Adipocyte (in vitro differentiated cells): ENCODE results near the gene USP33.
"Not testable (repeated sequence)": the region's sequence is repeated elsewhere in the genome, so short reads cannot be mapped to it uniquely, and the experiment has no call there.

Source experiments
- DNase-seq: peaks from one replicate; pipeline ENCODE4 v3.0.0-alpha.2; 2015; ENCODE audit warnings: low read depth
- H3K27me3 ChIP-seq: replicated peaks from 2 replicates; pipeline ENCODE4 v1.7.0; 2013; ENCODE audit warnings: mild to moderate bottlenecking, low read length, moderate library complexity; ENCODE audit not compliant: control insufficient read depth, insufficient read depth
- H3K36me3 ChIP-seq: 2 replicates; pipeline ENCODE4 v1.7.0; 2013; ENCODE audit warnings: low read length, mild to moderate bottlenecking, moderate library complexity; ENCODE audit not compliant: control insufficient read depth, insufficient read depth, severe bottlenecking
- H3K4me1 ChIP-seq: 2 replicates; pipeline ENCODE4 v1.7.0; 2013; ENCODE audit warnings: mild to moderate bottlenecking, low read length, moderate library complexity; ENCODE audit not compliant: control insufficient read depth, insufficient read depth
- H3K4me3 ChIP-seq: 2 replicates; pipeline ENCODE4 v1.7.0; 2013; ENCODE audit warnings: mild to moderate bottlenecking, low read length, moderate library complexity
- H3K9ac ChIP-seq: 2 replicates; pipeline ENCODE4 v1.7.0; 2013; ENCODE audit warnings: mild to moderate bottlenecking, low read length, moderate library complexity
- H3K9me3 ChIP-seq: 2 replicates; pipeline ENCODE4 v1.7.0; 2013; ENCODE audit warnings: mild to moderate bottlenecking, low read length, moderate library complexity; ENCODE audit not compliant: control insufficient read depth

Gene USP33

DNA sequence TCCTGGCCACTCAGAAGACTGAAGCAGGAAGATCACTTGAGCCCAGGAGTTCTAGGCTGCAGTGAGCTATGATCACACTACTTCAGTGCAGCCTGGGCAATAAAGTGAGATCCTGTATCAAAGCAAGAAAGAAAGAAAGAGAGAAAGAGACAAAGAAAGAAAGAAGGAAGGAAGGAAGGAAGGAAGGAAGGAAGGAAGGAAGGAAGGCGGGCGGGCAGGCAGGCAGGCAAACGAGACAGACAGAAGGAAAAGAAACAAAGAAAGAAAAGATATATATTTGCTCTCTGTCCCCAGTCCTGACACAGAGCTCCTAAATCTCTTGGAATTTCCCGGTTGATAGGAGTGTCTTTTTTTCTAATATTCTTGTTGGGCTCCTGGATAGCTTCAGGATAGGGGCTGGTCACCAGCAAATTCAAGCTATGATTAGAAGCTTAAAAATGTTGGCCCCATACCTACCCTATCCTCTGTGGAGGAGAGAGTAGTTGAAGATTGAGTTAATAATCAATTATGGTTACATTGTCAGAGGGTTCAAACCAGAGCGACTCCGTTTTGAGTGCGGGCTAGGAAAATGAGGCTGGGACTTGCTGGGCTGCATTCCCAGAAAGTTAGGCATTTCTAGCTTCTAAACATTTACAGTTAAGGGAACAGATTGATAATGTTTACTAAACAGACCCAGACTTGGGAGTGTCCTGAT lies 16.5 kb upstream of the USP33 start:
- no peak for DNase-seq
- Histone ChIP-seq H3K4me3 (no peak overlapping the region), H3K4me1 (peaks cover 7% of the 10 kb centered on the region), H3K9ac (no peak overlapping the region), H3K9me3 (no peaks in the 10 kb centered on the region), H3K36me3 (no peaks in the 10 kb centered on the region), H3K27me3 (no peaks in the 10 kb centered on the region)

DNA sequence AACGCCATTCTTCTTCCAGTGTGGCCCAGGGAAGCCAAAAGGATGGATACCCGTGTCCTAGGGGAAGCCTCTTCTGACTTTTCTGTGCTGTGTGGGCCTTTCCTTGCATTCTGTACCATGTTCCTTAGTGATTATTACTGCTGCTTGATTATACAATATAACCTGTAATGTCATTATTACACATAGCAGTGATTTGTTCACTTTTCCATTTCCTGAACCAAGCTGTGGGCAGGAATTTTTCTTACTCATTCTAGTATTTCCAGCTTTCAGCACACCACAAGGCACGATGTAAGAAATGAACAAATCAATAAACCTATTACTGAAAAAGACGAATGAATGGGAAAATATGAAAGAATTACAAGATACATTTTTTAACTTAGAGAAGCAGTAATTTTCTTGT lies 8.4 kb upstream of the USP33 start:
- Histone ChIP-seq H3K36me3 (no peaks in the 10 kb centered on the region), H3K27me3 (no peaks in the 10 kb centered on the region), H3K4me3 (no peak overlapping the region), H3K9ac (no peak overlapping the region), H3K4me1 (peaks cover 3% of the 10 kb centered on the region), H3K9me3 (no peaks in the 10 kb centered on the region)
- DNase-seq: no peak

DNA sequence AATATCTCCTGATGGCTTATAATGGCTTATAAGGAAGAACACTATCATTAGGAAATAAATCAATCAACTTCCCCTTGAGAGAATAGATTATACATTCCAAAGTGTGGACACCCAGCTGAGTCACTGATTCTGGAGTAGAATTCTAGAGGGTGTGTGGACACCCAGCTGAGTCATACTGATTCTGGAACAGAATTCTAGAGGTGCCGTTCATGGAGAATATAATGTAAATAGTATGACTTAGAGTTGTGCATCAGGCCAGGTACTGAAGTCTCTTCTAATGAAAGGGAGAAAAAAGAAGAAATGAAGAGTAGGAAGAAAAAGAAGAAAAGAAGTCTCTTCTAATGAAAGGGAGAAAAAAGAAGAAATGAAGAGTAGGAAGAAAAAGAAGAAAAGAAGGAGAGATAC lies 2.4 kb upstream of the USP33 start:
- Histone ChIP-seq H3K4me3 (no peak overlapping the region), H3K9me3 (no peaks in the 10 kb centered on the region), H3K36me3 (no peaks in the 10 kb centered on the region), H3K27me3 (no peaks in the 10 kb centered on the region), H3K9ac (no peak overlapping the region), H3K4me1 (peaks cover 24% of the 10 kb centered on the region)
- peak; percentile 57 for DNase-seq

DNA sequence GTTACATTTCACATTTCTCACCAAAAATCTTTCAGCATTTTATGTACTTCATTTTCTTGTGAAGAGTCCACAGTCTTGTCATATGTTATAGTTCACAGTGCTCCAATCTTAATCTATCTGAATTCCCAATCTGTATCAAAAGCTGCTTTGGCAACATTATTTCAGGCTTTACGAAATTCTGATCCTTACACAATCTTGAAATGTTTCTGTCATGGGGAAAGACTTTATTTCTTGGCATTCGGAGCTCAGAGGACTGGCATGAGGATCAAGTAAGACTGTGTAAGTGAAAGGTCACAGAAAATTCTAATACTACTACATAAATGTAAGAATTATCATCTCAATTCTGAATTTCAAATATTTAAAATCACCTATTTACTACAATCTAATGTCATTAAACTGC lies 2.0 kb downstream of the USP33 start:
- peak; percentile 95 for DNase-seq
- H3K4me1 ChIP-seq: peaks cover 52% of the 10 kb centered on the region
- H3K4me3 ChIP-seq: peak overlapping the region; percentile 100
- no peaks in the 10 kb centered on the region for H3K36me3 ChIP-seq
- H3K9ac ChIP-seq: peak overlapping the region; percentile 100
- no peaks in the 10 kb centered on the region for H3K27me3 ChIP-seq
- H3K9me3 ChIP-seq: no peaks in the 10 kb centered on the region

DNA sequence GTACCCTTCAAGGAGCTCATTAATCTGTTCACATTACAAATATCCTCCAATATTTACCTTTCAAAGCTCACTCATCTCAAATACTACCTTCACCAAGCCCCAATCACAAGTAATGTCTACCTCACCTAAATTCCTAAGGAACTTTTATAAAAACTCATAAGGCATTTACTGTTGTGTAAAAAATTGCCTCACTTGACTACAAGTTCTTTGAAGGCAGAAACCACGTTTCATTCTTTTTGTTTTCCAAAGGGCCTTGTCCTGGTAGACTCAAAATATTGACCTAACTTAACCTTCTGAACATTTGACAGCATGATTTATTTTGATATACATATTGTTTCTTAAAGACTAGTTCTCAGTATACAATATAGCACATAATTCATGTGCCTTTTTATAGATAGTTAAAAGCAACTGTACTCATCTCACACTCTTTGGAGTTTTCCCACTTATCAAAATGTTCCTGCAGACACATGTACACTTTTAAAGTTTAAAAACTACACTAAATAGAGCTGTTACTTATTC lies 2.5 kb downstream of the USP33 start:
- DNase-seq: peak; percentile 56
- Histone ChIP-seq H3K27me3 (no peaks in the 10 kb centered on the region), H3K4me1 (peaks cover 51% of the 10 kb centered on the region), H3K4me3 (peak overlapping the region; percentile 100), H3K9me3 (no peaks in the 10 kb centered on the region), H3K36me3 (no peaks in the 10 kb centered on the region), H3K9ac (peak overlapping the region; percentile 100)

DNA sequence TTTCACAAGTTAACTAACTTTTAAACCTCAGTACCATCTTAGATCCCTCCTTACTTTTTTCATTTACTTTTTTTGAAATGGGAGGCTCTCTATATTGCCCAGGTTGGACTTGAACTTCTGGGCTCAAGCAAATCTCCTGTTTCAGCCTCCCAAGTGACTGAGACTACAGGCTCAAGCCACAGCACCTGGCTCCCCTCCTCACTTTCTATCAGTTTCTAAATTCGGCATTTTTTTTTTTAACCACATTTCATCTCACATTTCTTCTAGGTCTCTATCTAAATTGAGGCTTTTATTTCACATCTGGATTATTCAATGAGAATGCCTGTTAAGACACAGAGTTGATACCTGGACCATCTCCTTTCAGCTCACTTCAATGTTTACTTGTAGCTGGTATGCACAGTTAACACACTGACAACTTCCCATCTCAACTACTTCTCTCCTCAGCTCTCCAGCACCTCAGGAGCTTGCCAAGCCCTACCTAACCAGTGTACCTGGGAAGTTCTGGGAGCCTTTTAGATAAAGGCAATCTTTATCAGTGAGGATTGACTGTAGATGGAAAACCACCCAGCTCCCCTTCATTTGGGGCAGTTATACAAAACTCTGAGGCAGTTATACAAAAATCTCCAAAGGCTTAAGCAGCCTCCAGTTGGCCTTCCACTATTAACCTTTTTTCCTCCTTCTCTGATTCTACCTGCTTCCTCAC lies 3.4 kb downstream of the USP33 start:
- Histone ChIP-seq H3K9ac (peak overlapping the region; percentile 100), H3K4me1 (peaks cover 52% of the 10 kb centered on the region), H3K27me3 (no peaks in the 10 kb centered on the region), H3K4me3 (peak overlapping the region; percentile 100), H3K36me3 (no peaks in the 10 kb centered on the region), H3K9me3 (no peaks in the 10 kb centered on the region)
- DNase-seq: no peak

DNA sequence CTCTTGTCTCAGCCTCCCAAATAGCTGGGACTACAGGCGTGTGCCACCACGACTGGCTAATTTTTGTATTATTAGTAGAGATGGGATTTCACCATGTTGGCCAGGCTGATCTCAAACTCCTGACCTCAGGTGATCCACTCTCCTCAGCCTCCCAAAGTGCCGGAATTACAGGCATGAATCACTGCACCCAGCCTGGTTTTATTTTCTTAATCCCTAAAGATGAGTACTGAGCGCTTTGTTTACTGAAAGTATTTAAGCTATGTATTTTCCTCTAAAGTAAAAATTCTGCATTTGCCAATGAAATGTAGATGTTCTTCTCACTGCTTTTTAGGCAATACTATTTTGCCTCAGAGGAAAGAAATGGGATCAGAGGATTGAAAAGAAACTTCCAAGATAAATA lies 10.2 kb downstream of the USP33 start:
- H3K27me3 ChIP-seq, H3K9me3 ChIP-seq, H3K9ac ChIP-seq, H3K4me3 ChIP-seq, H3K36me3 ChIP-seq: not testable (repeated sequence)
- peaks cover 61% of the 10 kb centered on the region for H3K4me1 ChIP-seq
- DNase-seq: peak; percentile 63

DNA sequence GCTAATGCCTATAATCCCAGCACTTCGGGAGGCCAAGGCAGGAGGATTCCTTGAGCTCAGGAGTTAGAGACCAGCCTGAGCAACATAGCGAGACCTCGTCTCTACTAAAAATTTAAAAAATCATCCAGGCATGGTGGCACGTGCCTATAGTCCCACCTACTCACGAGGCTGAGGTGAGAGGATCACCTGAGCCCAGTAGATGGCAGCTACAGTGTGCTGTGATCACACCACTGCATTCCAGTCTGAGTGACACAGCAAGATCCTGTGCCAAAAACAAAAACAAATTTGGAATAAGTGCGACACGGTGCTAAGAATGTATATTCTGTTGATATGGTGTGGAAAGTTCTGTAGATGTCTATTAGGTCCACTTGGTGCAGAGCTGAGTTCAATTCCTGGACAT lies 15.1 kb downstream of the USP33 start:
- no peak overlapping the region for H3K9ac ChIP-seq
- peaks cover 20% of the 10 kb centered on the region for H3K36me3 ChIP-seq
- H3K4me1 ChIP-seq: peaks cover 45% of the 10 kb centered on the region
- H3K9me3 ChIP-seq: no peaks in the 10 kb centered on the region
- H3K4me3 ChIP-seq: no peak overlapping the region
- DNase-seq: no peak
- no peaks in the 10 kb centered on the region for H3K27me3 ChIP-seq

DNA sequence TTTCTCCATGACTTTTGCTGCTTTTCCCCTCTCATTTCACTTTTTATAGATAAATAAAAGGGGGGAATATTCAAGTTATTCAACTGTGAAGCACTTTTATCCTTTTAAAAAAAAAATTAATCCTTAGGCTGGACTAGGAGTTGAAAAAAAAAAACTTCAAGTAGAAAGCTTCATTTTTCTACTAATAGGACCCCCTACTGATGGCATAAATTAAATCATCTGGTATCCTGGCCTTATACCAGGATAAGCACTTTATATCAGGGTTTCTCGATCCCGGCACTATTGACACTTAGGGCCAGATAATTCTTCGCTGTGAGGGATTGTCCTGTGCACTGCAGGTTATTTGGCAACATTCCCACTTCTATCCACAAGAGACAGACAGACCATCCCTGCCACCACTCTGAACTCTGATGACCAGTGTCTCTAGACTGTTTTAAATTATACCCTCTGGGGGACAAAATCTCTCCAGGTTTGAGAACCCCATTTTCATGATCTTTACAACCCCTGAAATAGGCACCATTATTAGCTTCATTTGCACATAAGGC lies 17.6 kb downstream of the USP33 start:
- Histone ChIP-seq H3K36me3 (peaks cover 44% of the 10 kb centered on the region), H3K27me3 (no peaks in the 10 kb centered on the region), H3K9ac (no peak overlapping the region), H3K4me1 (peaks cover 20% of the 10 kb centered on the region), H3K9me3 (no peaks in the 10 kb centered on the region), H3K4me3 (no peak overlapping the region)
- DNase-seq: no peak

DNA sequence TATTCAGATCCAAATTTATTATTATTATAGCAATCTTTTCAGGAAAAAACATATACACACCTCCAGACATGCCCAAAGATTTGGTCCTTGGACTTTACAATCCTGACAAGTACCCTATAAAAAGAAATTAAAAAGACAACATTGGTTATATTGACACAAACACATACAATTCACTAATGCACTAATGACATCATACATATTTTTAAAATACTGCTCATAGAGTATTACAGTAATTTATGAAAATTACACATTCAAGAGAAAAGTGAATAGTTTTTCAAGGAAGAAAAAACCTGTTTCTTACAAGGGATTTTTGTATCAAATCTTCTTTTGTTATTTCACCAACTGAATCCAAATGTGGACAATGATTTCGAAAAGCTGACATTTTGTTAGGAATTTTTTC lies 18.3 kb downstream of the USP33 start:
- Histone ChIP-seq H3K36me3 (peaks cover 52% of the 10 kb centered on the region), H3K27me3 (no peaks in the 10 kb centered on the region), H3K9ac (no peak overlapping the region), H3K4me3 (no peak overlapping the region), H3K9me3 (no peaks in the 10 kb centered on the region), H3K4me1 (peaks cover 18% of the 10 kb centered on the region)
- no peak for DNase-seq

DNA sequence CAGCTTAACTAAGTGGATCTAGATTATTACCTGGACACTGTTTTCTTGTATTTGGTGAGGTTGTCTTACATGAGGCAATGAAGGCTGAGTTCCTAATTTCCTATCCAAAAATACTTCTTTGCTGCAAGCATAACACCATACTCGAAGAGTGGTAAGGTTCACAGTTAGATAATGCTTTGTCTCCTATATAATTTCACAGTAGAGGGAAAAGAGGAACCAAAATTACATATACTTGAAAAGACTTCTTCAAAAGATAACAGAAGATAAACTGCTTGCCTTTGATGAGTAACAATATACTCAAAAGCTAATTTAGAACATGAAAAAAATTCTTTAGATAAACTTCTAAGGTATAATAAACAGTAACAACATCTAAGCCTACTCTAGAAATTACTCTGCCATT lies 20.4 kb downstream of the USP33 start:
- Histone ChIP-seq H3K9ac (no peak overlapping the region), H3K36me3 (peaks cover 66% of the 10 kb centered on the region), H3K4me3 (no peak overlapping the region), H3K9me3 (no peaks in the 10 kb centered on the region), H3K27me3 (no peaks in the 10 kb centered on the region), H3K4me1 (peaks cover 18% of the 10 kb centered on the region)
- no peak for DNase-seq
